Muscle layer of duodenum (tissue), 2 donors: ENCODE results near the gene PHKG2.
A peak's percentile ranks its signal among the peaks of the same experiment; 100 is the strongest.

Experiments
- H3K27ac ChIP-seq: one replicate; pipeline ENCODE4 v1.7.0; 2013; ENCODE audit warnings: mild to moderate bottlenecking, low read length
- H3K27me3 ChIP-seq: one replicate; pipeline ENCODE4 v1.7.0; 2013; ENCODE audit warnings: low read depth, mild to moderate bottlenecking, control low read depth, low read length
- H3K36me3 ChIP-seq, 2 donors: one replicate each; pipeline ENCODE4 v1.7.0; 2013; ENCODE audit warnings: low read length in 2 of 2, control low read depth in 1 of 2, mild to moderate bottlenecking in 1 of 2; ENCODE audit not compliant: insufficient read depth in 2 of 2, control insufficient read depth in 1 of 2
- H3K4me1 ChIP-seq, 2 donors: one replicate each; pipeline ENCODE4 v1.7.0; 2013; ENCODE audit warnings: low read length in 2 of 2, mild to moderate bottlenecking in 2 of 2, control low read depth in 1 of 2, moderate library complexity in 1 of 2; ENCODE audit not compliant: insufficient read depth in 2 of 2, control insufficient read depth in 1 of 2
- H3K4me3 ChIP-seq, 2 donors: one replicate each; pipeline ENCODE4 v1.7.0; 2013; ENCODE audit warnings: low read length in 2 of 2, low read depth in 1 of 2, mild to moderate bottlenecking in 1 of 2
- H3K9me3 ChIP-seq, 2 donors: one replicate each; pipeline ENCODE4 v1.7.0; 2013; ENCODE audit warnings: low read length in 2 of 2, control low read depth in 1 of 2, mild to moderate bottlenecking in 1 of 2; ENCODE audit not compliant: control insufficient read depth in 1 of 2
- donor health status: healthy.

The PHKG2 gene

GRCh38 chr16:30787613-30788378 is 39.6 kb downstream of the PHKG2 start:
- Histone ChIP-seq H3K9me3 (no peaks in the 10 kb centered on the region), H3K27ac (peak overlapping the region; percentile 82)

GRCh38 chr16:30793508-30794069 is 45.4 kb downstream of the PHKG2 start:
- H3K27ac ChIP-seq, result no peak overlapping the region
- no peak overlapping the region for H3K4me3 ChIP-seq
- H3K36me3 ChIP-seq, result no peaks in the 10 kb centered on the region
- H3K4me1 ChIP-seq, result no peaks in the 10 kb centered on the region
- H3K9me3 ChIP-seq, result no peaks in the 10 kb centered on the region
- no peaks in the 10 kb centered on the region for H3K27me3 ChIP-seq

More at GRCh38 chr16:30787613-30788378, 39.6 kb downstream of the PHKG2 start:
- Histone ChIP-seq H3K36me3 (peaks cover 0 to 16% of the 10 kb centered on the region in 2 donors), H3K27me3 (no peaks in the 10 kb centered on the region), H3K4me1 (peaks cover 7 to 18% of the 10 kb centered on the region in 2 donors), H3K4me3 (peak overlapping the region; percentile 71 to 76)

GRCh38 chr16:30794634-30795033 is 46.4 kb downstream of the PHKG2 start:
- Histone ChIP-seq H3K27me3 (no peaks in the 10 kb centered on the region), H3K4me3 (no peak overlapping the region), H3K36me3 (no peaks in the 10 kb centered on the region), H3K9me3 (no peaks in the 10 kb centered on the region), H3K4me1 (no peaks in the 10 kb centered on the region), H3K27ac (no peak overlapping the region)

- no peak overlapping the region for H3K27ac ChIP-seq
- no peaks in the 10 kb centered on the region for H3K27me3 ChIP-seq
- no peak overlapping the region for H3K4me3 ChIP-seq
- H3K36me3 ChIP-seq, result no peaks in the 10 kb centered on the region
- no peaks in the 10 kb centered on the region for H3K9me3 ChIP-seq
- no peaks in the 10 kb centered on the region for H3K4me1 ChIP-seq
These were observed 49.6 kb downstream of the PHKG2 start for GRCh38 chr16:30797670-30798309.
